H1 (cell line): ENCODE data around the gene FOXL1. TPM values are rescaled to one million over a fixed set of nuclear protein-coding genes. Genes with fewer than 3 reads are reported as not detected.

ENCODE experiments used
- CTCF ChIA-PET: fragments of 300-600 bp; sonication (Branson Sonifier 250); formaldehyde crosslinking; loops from one replicate; lab custom pipeline; 2021; ENCODE audit not compliant: partially characterized antibody; lab: Charles Lee
- POLR2A ChIA-PET: fragments of 300-600 bp; sonication (Branson Sonifier 250); formaldehyde crosslinking; loops from one replicate; lab custom pipeline; 2021; ENCODE audit warnings: inconsistent platforms; ENCODE audit not compliant: partially characterized antibody; lab: Charles Lee
- DNase-seq, 2 experiments: peaks; one replicate each; pipeline versions ENCODE4 v3.0.0 to v3.0.0-alpha.2; 2010 to 2022; ENCODE audit warnings: low spot score in 2 of 2, low read depth in 1 of 2, mixed read lengths in 1 of 2
- FAIRE-seq: peaks from 2 replicates; lab custom pipeline; 2011; peaks lifted over from hg19 to GRCh38; lab: Jason Lieb, UNC
- H2AFZ ChIP-seq: 2 replicates; pipeline ENCODE4 v1.8.1; 2012; ENCODE audit warnings: low read length, inconsistent platforms
- H2AK5ac ChIP-seq: 2 replicates; pipeline ENCODE4 v1.6.1; 2013; ENCODE audit warnings: low read depth, low read length
- H2BK120ac ChIP-seq: replicated peaks from 2 replicates; pipeline ENCODE3; 2013; ENCODE audit warnings: low read depth, low read length, inconsistent platforms
- H2BK12ac ChIP-seq: 2 replicates; pipeline ENCODE4 v1.6.1; 2013; ENCODE audit warnings: low read depth, low read length
- H2BK15ac ChIP-seq: 2 replicates; pipeline ENCODE4 v1.6.1; 2013; ENCODE audit warnings: low read length
- H2BK20ac ChIP-seq: 2 replicates; pipeline ENCODE4 v1.6.1; 2013; ENCODE audit warnings: low read length
- H2BK5ac ChIP-seq: 2 replicates; pipeline ENCODE4 v1.6.1; 2013; ENCODE audit warnings: low read depth, low read length
- H3K14ac ChIP-seq: 2 replicates; pipeline ENCODE4 v1.6.1; 2013; ENCODE audit warnings: inconsistent platforms; ENCODE audit not compliant: insufficient read length
- H3K18ac ChIP-seq: 2 replicates; pipeline ENCODE4 v1.6.1; 2013; ENCODE audit warnings: low read length; ENCODE audit errors: extremely low read depth
- H3K23ac ChIP-seq: 2 replicates; pipeline ENCODE4 v1.6.1; 2013; ENCODE audit warnings: inconsistent platforms; ENCODE audit not compliant: insufficient read length
- H3K23me2 ChIP-seq: 2 replicates; pipeline ENCODE4 v1.6.1; 2013; ENCODE audit warnings: low read depth, low read length
- H3K27ac ChIP-seq: 2 replicates; pipeline ENCODE4 v1.6.1; 2011; ENCODE audit warnings: low read depth, low read length, inconsistent platforms
- H3K27me3 ChIP-seq, 4 experiments: replicated peaks in 1 of 4; 1 replicate in 1 of 4; 2 replicates in 3 of 4; pipeline versions ENCODE4 v1.6.1 to v1.8.1; 2011 to 2013; ENCODE audit warnings: low read length in 3 of 4, mild to moderate bottlenecking in 3 of 4, inconsistent platforms in 2 of 4, mixed read lengths in 2 of 4, moderate library complexity in 1 of 4; ENCODE audit not compliant: control insufficient read depth in 3 of 4, insufficient read depth in 3 of 4; ENCODE audit errors: extremely low read depth in 1 of 4
- H3K36me3 ChIP-seq, 4 experiments: 2 replicates each; pipeline versions ENCODE4 v1.6.1 to v1.8.1; 2011 to 2013; ENCODE audit warnings: mild to moderate bottlenecking in 4 of 4, low read length in 3 of 4, moderate library complexity in 2 of 4, control low read depth in 1 of 4, inconsistent platforms in 1 of 4; ENCODE audit not compliant: insufficient read depth in 4 of 4, control insufficient read depth in 2 of 4
- H3K4ac ChIP-seq: replicated peaks from 2 replicates; pipeline ENCODE3; 2013; ENCODE audit warnings: low read length, low read depth, mixed read lengths, inconsistent platforms; ENCODE audit not compliant: insufficient read length
- H3K4me1 ChIP-seq, 4 experiments: replicated peaks in 1 of 4; 1 replicate in 1 of 4; 2 replicates in 3 of 4; pipeline versions ENCODE4 v1.6.1 to v1.8.1; 2011 to 2013; ENCODE audit warnings: low read length in 3 of 4, inconsistent platforms in 2 of 4, mixed read lengths in 1 of 4; ENCODE audit not compliant: insufficient read depth in 4 of 4, control insufficient read depth in 3 of 4
- H3K4me2 ChIP-seq, 2 experiments: 2 replicates each; pipeline versions ENCODE4 v1.6.1 to v1.8.1; 2011 to 2013; ENCODE audit warnings: low read depth in 2 of 2, low read length in 2 of 2, control low read depth in 1 of 2, inconsistent platforms in 1 of 2, mild to moderate bottlenecking in 1 of 2; ENCODE audit not compliant: insufficient read depth in 1 of 2
- H3K4me3 ChIP-seq, 4 experiments: fragments of 200-600, 300-600 bp in 1 of 4; sonication (generic), shearing (Covaris generic), sonication (Bioruptor Twin) in 1 of 4; 2 replicates each; pipeline versions ENCODE4 v1.5.1 to v1.8.1; 2011 to 2016; ENCODE audit warnings: low read length in 4 of 4, low read depth in 3 of 4, control low read depth in 2 of 4, inconsistent platforms in 2 of 4, mild to moderate bottlenecking in 2 of 4, mixed read lengths in 1 of 4, moderate library complexity in 1 of 4; ENCODE audit not compliant: insufficient read depth in 2 of 4; ENCODE audit errors: extremely low read depth in 1 of 4
- H3K56ac ChIP-seq: replicated peaks from 2 replicates; pipeline ENCODE3; 2013; ENCODE audit warnings: low read depth, mild to moderate bottlenecking, mixed read lengths, low read length, inconsistent platforms; ENCODE audit not compliant: insufficient read length
- H3K79me1 ChIP-seq: 2 replicates; pipeline ENCODE4 v1.6.1; 2013; ENCODE audit warnings: low read depth, low read length, control low read depth
- H3K79me2 ChIP-seq, 2 experiments: 2 replicates each; pipeline versions ENCODE4 v1.6.1 to v1.8.1; 2012 to 2013; ENCODE audit warnings: low read length in 2 of 2, mild to moderate bottlenecking in 2 of 2, inconsistent platforms in 1 of 2; ENCODE audit not compliant: insufficient read depth in 2 of 2, control insufficient read depth in 1 of 2
- H3K9ac ChIP-seq, 4 experiments: replicated peaks in 1 of 4; 1 replicate in 1 of 4; 2 replicates in 3 of 4; pipeline versions ENCODE4 v1.6.1 to v1.8.1; 2011 to 2013; ENCODE audit warnings: low read depth in 3 of 4, low read length in 3 of 4, control low read depth in 2 of 4, mild to moderate bottlenecking in 2 of 4, moderate library complexity in 2 of 4, inconsistent platforms in 1 of 4; ENCODE audit errors: extremely low read depth in 1 of 4
- H3K9me3 ChIP-seq, 2 experiments: 2 replicates each; pipeline versions ENCODE4 v1.6.1 to v1.8.1; 2012 to 2013; ENCODE audit warnings: mild to moderate bottlenecking in 2 of 2, moderate library complexity in 2 of 2, control low read depth in 1 of 2, inconsistent platforms in 1 of 2, low read depth in 1 of 2, low read length in 1 of 2, mixed read lengths in 1 of 2; ENCODE audit not compliant: insufficient read depth in 2 of 2
- H4K20me1 ChIP-seq, 2 experiments: replicated peaks in 1 of 2; 2 replicates each; pipeline versions ENCODE3 to v1.8.1; 2011 to 2013; ENCODE audit warnings: inconsistent platforms in 2 of 2, low read length in 2 of 2, mild to moderate bottlenecking in 1 of 2; ENCODE audit not compliant: insufficient read depth in 2 of 2, control insufficient read depth in 1 of 2
- H4K5ac ChIP-seq: 2 replicates; pipeline ENCODE4 v1.6.1; 2013; ENCODE audit warnings: low read length, low read depth, mixed read lengths, inconsistent platforms; ENCODE audit not compliant: insufficient read length
- H4K8ac ChIP-seq: 2 replicates; pipeline ENCODE4 v1.8.0; 2013; ENCODE audit warnings: mild to moderate bottlenecking, moderate library complexity, low read length, inconsistent platforms; ENCODE audit not compliant: insufficient read depth; ENCODE audit errors: extremely low read depth
- H4K91ac ChIP-seq: replicated peaks from 2 replicates; pipeline ENCODE3; 2013; ENCODE audit warnings: low read length, mixed read lengths, inconsistent platforms; ENCODE audit not compliant: insufficient read length
- CHD2 ChIP-seq: IDR thresholded peaks from 2 replicates; pipeline ENCODE4 v1.6.1; 2012; ENCODE audit warnings: low read length, improper control_type of control experiment
- JUN ChIP-seq: IDR thresholded peaks from 2 replicates; pipeline ENCODE4 v1.6.1; 2011; ENCODE audit warnings: low read depth, mild to moderate bottlenecking, improper control_type of control experiment, low read length
- PHF8 ChIP-seq: fragments of 200-600 bp; sonication (generic); conservative IDR thresholded peaks from 2 replicates; pipeline ENCODE4 v1.7.1; 2012; ENCODE audit warnings: low read depth, mild to moderate bottlenecking, inconsistent platforms, low read length, moderate library complexity
- RFX5 ChIP-seq: IDR thresholded peaks from 2 replicates; pipeline ENCODE4 v1.6.1; 2011; ENCODE audit warnings: low read depth, low read length, improper control_type of control experiment, borderline replicate concordance
- SIN3A ChIP-seq, 2 experiments: IDR thresholded peaks in 1 of 2; conservative IDR thresholded peaks in 1 of 2; 2 replicates each; pipeline ENCODE4 v1.6.1; 2011 to 2012; ENCODE audit warnings: low read length in 2 of 2, improper control_type of control experiment in 1 of 2, low read depth in 1 of 2, mild to moderate bottlenecking in 1 of 2
- TBP ChIP-seq: IDR thresholded peaks from 2 replicates; pipeline ENCODE4 v1.6.1; 2011; ENCODE audit warnings: low read depth, low read length, improper control_type of control experiment
- WGBS, 2 experiments: shearing (Covaris generic) in 1 of 2; methylation state at CpG; one replicate each; pipeline versions ENCODE4 v1.1.6 to v1.1.7; 2013 to 2015; ENCODE audit warnings: low lambda C conversion rate in 2 of 2, mixed read lengths in 2 of 2, inconsistent platforms in 1 of 2, low coverage in 1 of 2, missing lambda C conversion rate in 1 of 2; ENCODE audit not compliant: insufficient replicate concordance in 2 of 2, insufficient coverage in 1 of 2, insufficient read length in 1 of 2; ENCODE audit errors: extremely low coverage in 1 of 2, missing lambda C conversion rate in 1 of 2; 5-methylcytosine and 5-hydroxymethylcytosine counted together
- polyA plus RNA-seq, 7 experiments: library from polyadenylated mRNA; depleted of rRNA in 3 of 7; stranded (reverse) in 5 of 7; unstranded in 2 of 7; fragments of >200 nt in 5 of 7; fragments of 200-250 nt in 2 of 7; gene quantifications; 1 replicate in 5 of 7; 2 replicates in 1 of 7; 4 replicates in 1 of 7; pipeline versions ENCODE4 v1.2.1 to v1.2.3, GENCODE V29; 2011 to 2013; ENCODE audit warnings: missing spikeins in 2 of 7, mixed read lengths in 2 of 7
- total RNA-seq: library from RNA; stranded (reverse); fragmentation: NEBNext Ultra II Directional; extraction: Animal tissue kit (Norgen Biotek cat#: 25700); gene quantifications from 2 replicates; pipeline ENCODE4 v1.2.1, GENCODE V29; 2021

Gene FOXL1
- total and polyA plus RNA-seq, 2 of the 8 experiments (the other 6 are each of a cell fraction or from before 2014, with no cell fraction given) = 0.03 TPM; not detected in 1

- H3K4me1 ChIP-seq = no peaks in the 10 kb centered on the region
- no peak overlapping the region for H3K23ac ChIP-seq
- no peak overlapping the region for H3K4ac ChIP-seq
- no peaks in the 10 kb centered on the region for H3K27me3 ChIP-seq
- H2BK120ac ChIP-seq = no peak overlapping the region
- ChIA-PET POLR2A (no interaction called here), CTCF (interaction anchor here (0.9 to 2.3 kb wide), 3 partner anchors 12 to 21 kb away, joined by 3 to 8 read pairs (median 8); no protein-coding TSS in a partner anchor)
- H3K4me2 ChIP-seq = no peak overlapping the region
- H2BK5ac ChIP-seq = no peak overlapping the region
- FAIRE-seq (no peak), DNase-seq (no peak)
- H4K20me1 ChIP-seq = no peaks in the 10 kb centered on the region
- no peak overlapping the region for H2AFZ ChIP-seq
- no peak overlapping the region for H3K18ac ChIP-seq
- no peak overlapping the region for H2BK15ac ChIP-seq
- H3K27ac ChIP-seq = no peak overlapping the region
- H3K14ac ChIP-seq = no peak overlapping the region
- H3K79me2 ChIP-seq = no peaks in the 10 kb centered on the region
- WGBS, 2 experiments = 85% methylated on average over 7 of the region's 7 CpGs; no CpG with 5 or more reads in 1 of the 2 experiments
- H3K9me3 ChIP-seq = peaks cover under 1 to 9% of the 10 kb centered on the region in 2 experiments; a peak in 2 of 4 replicates
- no peak overlapping the region for H3K56ac ChIP-seq
- no peak overlapping the region for H2AK5ac ChIP-seq
- no peaks in the 10 kb centered on the region for H3K79me1 ChIP-seq
- no peak overlapping the region for H3K4me3 ChIP-seq
- H3K23me2 ChIP-seq = no peaks in the 10 kb centered on the region
- no peak overlapping the region for H2BK12ac ChIP-seq
- no peak overlapping the region for H4K91ac ChIP-seq
- H3K9ac ChIP-seq = no peak overlapping the region
- no peak overlapping the region; the same call in 1 of the 2 replicates for H4K8ac ChIP-seq
- H4K5ac ChIP-seq = no peak overlapping the region
- TF ChIP-seq PHF8 (no peak), CHD2 (no peak), TBP (no peak), RFX5 (no peak), SIN3A (conservative IDR thresholded peaks at IDR 0.05 in 1 of 2, IDR thresholded peaks at IDR 0.05 in 1 of 2; ENCODE audit: low read depth in 1 of 2, low read length in 2 of 2) (no peak), JUN (no peak)
- TF ChIP-seq, all 59 proteins: peak for 0
- no peak overlapping the region for H2BK20ac ChIP-seq
- peaks cover 0 to under 1% (median 0%) of the 10 kb centered on the region in 4 experiments; a peak in 1 of 8 replicates for H3K36me3 ChIP-seq
Observed at GRCh38 chr16:86532526-86532815, 45.9 kb upstream of the FOXL1 start.
